Bronchus fibroblast of lung (primary cell): ENCODE results near the gene METTL16. TPM values are rescaled to one million over a fixed set of nuclear protein-coding genes. Genes with fewer than 3 reads are reported as not detected.

ENCODE experiments used
- total RNA-seq: library from RNA; depleted of rRNA; stranded (reverse); fragments of >200 nt; gene quantifications from 2 replicates; pipeline ENCODE4 v1.2.3, GENCODE V29; 2015

The METTL16 gene
- 10.9 and 12.2 TPM in 2 replicates for total RNA-seq

GRCh38 chr17:2511462-2512369 is at the start of gene METTL16:
Gene METTL16 (minus strand): TSS chr17:2511888. CDS start chr17:2502331, 9,557 bp downstream.

GRCh38 chr17:2400877-2401425 is 110.7 kb downstream of the METTL16 start, which contains the start of gene MNT:
Gene MNT (minus strand): TSS chr17:2401060. CDS start chr17:2400712, 348 bp downstream.

Other genes with a start within 250 kb of the METTL16 start
- 23.3 and 25.1 TPM in 2 replicates for gene SMG6, start 208.1 kb downstream of the METTL16 start, total RNA-seq
- 32.7 and 37.5 TPM in 2 replicates for gene SRR, start 207.9 kb downstream of the METTL16 start, total RNA-seq
- 57.4 and 60.2 TPM in 2 replicates for gene TSR1, start 175.4 kb downstream of the METTL16 start, total RNA-seq
- 11.3 and 14.3 TPM in 2 replicates for gene SGSM2, start 174.4 kb downstream of the METTL16 start, total RNA-seq
- gene MNT, start 110.8 kb downstream of the METTL16 start, total RNA-seq: 5.4 TPM in 2 replicates
- 27.1 and 39.7 TPM in 2 replicates for gene PAFAH1B1, start 81.8 kb upstream of the METTL16 start, total RNA-seq
- gene CLUH, start 199.9 kb upstream of the METTL16 start, total RNA-seq: 41.5 and 44.2 TPM in 2 replicates
- gene CCDC92B, start 237.8 kb upstream of the METTL16 start, total RNA-seq: not detected in 2 replicates